LNCAP (cell line): Measurements from ENCODE around the gene TMEM45B.

Experiments
- CTCF ChIP-seq: fragments of 450-650 bp; IDR thresholded peaks from 2 replicates; pipeline ENCODE4 v1.5.1; 2017; ENCODE audit warnings: mild to moderate bottlenecking

The TMEM45B gene

GRCh38 chr11:129817534-129818051, 1.9 kb downstream of the TMEM45B start:
- TF ChIP-seq CTCF, result no peak

GRCh38 chr11:129819237-129819636, 3.6 kb downstream of the TMEM45B start:
- no peak for TF ChIP-seq CTCF

DNA sequence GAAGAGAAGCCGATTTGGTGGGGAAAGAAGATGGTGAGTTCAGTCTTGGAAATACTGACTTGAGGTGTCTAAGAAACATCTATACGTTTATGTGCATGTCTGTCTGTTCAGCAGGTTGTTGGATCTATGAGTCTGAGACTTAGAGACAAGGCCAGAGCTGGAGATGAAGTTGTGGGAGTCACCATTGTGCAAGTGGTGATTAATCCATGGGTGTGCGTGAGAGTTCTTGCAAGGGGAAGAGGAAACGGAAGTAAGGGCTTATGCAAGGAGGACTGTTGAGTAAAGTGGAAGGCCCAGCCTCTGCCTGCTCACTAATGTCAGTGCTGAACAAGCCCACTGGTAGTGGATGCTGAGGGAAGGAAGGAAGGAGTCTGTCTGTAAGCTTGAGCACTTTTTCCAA, 9.7 kb downstream of the TMEM45B start:
- no peak for TF ChIP-seq CTCF

- no peak for TF ChIP-seq CTCF
Measured at GRCh38 chr11:129828301-129828836, 12.7 kb downstream of the TMEM45B start.

DNA sequence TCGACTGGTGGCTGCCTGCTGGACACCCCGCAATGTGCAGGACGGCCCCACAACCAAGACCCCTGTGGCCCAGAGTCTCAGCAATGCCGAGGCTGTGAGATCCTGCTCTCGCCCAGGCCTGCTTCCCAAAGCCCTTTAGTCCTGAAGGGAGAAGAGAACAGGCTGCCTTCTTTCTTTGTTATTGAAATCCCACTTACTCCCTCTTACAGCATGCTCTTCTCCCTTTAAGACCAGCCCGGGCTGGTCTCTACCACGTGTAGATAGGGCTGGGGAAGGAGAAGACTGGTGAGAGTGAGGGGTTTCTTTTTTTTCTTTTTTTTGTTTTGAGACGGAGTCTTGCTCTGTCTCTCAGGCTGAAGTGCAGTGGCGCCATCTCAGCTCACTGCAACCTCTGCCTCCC, 21.3 kb downstream of the TMEM45B start:
- no peak for TF ChIP-seq CTCF

DNA sequence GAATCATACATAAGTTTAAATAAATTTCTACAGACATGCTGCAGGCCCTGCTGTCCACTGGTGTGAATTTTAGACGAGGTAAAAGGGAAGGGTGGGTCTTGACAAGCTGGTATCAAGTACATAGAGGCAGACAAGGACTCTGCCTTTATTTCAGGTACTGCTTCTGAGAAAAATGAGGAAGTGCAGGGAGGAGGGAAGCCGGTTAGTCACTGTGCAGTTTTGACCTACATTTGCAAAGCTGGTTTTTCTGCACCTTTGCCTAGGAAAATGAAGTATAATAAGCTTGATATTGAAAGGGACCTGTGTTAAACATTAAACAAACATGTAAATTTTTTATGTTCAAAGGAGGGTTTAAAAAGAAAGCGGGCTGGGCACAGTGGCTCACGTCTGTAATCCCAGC, 24.6 kb downstream of the TMEM45B start:
- no peak for TF ChIP-seq CTCF

- no peak for TF ChIP-seq CTCF
Measured at GRCh38 chr11:129842138-129842537, 26.5 kb downstream of the TMEM45B start.
